Measurements from ENCODE around the gene FAM89B.

DNA sequence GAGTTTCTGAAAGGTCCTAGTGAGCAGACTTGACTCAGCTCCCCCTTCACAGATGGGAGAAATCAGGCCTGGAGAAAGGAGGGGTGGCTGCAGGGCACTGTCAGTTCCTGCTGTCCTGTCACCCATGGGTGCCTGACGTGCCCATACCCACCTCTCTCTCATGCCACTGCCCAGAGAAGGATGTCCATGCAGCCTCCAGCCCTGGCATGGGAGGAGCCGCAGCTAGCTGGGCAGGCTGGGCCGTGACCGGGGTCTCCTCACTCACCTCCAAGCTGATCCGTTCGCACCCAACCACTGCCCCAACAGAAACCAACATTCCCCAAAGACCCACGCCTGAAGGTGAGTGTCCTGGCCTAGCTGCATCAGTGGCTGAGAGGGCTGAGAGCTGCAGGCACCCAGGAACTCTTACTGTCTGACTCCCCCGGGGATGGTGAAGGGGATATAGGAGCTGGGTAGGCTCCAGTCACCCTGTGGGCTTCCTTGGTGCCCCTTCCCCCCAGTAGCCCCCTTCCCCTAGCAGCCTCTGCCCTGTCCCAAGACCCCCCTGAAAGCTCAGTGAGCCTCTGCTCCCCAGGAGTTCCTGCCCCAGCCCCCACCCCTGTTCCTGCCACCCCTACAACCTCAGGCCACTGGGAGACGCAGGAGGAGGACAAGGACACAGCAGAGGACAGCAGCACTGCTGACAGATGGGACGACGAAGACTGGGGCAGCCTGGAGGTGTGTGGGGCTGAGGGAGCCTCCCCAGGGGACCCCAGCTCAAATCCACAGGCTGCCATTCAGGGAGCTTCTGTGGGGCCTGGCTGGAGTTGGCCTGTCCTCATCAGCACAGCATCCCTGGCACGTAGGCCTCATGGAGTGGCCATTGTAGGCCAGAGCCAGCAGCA lies 35.7 kb upstream of the FAM89B start:
- TF ChIP-seq HDGF (IDR thresholded peaks at IDR 0.05; ENCODE audit: borderline replicate concordance): no peak
- no peak for TF ChIP-seq SUZ12 (IDR thresholded peaks at IDR 0.05)
- no peak for TF ChIP-seq BHLHE40 (IDR thresholded peaks at IDR 0.05; ENCODE audit: borderline replicate concordance)
- no peak for TF ChIP-seq ZNF384 (IDR thresholded peaks at IDR 0.05)
- TF ChIP-seq PKNOX1 (IDR thresholded peaks at IDR 0.05): no peak
- no peak for TF ChIP-seq SP1 (IDR thresholded peaks at IDR 0.05)
- no peak for TF ChIP-seq NFRKB (IDR thresholded peaks at IDR 0.05)
- TF ChIP-seq ELF4 (IDR thresholded peaks at IDR 0.05): no peak
- TF ChIP-seq ARNT (IDR thresholded peaks at IDR 0.05): no peak
- no peak for TF ChIP-seq LEF1 (IDR thresholded peaks at IDR 0.05; ENCODE audit: borderline replicate concordance)
- no peak for TF ChIP-seq CTBP1 (IDR thresholded peaks at IDR 0.05; ENCODE audit: borderline replicate concordance)
- TF ChIP-seq FOXM1 (IDR thresholded peaks at IDR 0.05; ENCODE audit: borderline replicate concordance): no peak
- TF ChIP-seq TARDBP (IDR thresholded peaks at IDR 0.05): no peak
- TF ChIP-seq FOXK2 (IDR thresholded peaks at IDR 0.05): no peak
